GM10266 (cell line): ENCODE measurements around the gene SERTAD3.

ENCODE experiments used
- DNase-seq: peaks from one replicate; pipeline ENCODE4 v3.0.0; 2012; ENCODE audit errors: extremely low spot score
- CTCF ChIP-seq: IDR thresholded peaks from 2 replicates; pipeline ENCODE4 v1.5.1; 2012; ENCODE audit warnings: mild to moderate bottlenecking, low read depth; ENCODE audit not compliant: control insufficient read depth, insufficient read depth; ENCODE audit errors: missing control alignments

Gene SERTAD3

GRCh38 chr19:40417643-40417981 lies 26.5 kb downstream of the SERTAD3 start:
- DNase-seq, result no peak
- TF ChIP-seq CTCF, result no peak

GRCh38 chr19:40416918-40417642 lies 27.1 kb downstream of the SERTAD3 start:
- peak; percentile 53 for DNase-seq
- TF ChIP-seq CTCF, result no peak

GRCh38 chr19:40415768-40416167 lies 28.4 kb downstream of the SERTAD3 start:
- TF ChIP-seq CTCF, result no peak
- no peak for DNase-seq

- TF ChIP-seq CTCF, result no peak
- DNase-seq, result no peak
Observed at GRCh38 chr19:40414542-40415535, 29.3 kb downstream of the SERTAD3 start.

- TF ChIP-seq CTCF, result no peak
Observed at GRCh38 chr19:40413291-40413845, 30.8 kb downstream of the SERTAD3 start, which contains the start of gene PRX. TSS of gene PRX (minus strand) at chr19:40413378. CDS start at chr19:40407932, 5,446 bp downstream.

GRCh38 chr19:40412866-40413265 lies 31.3 kb downstream of the SERTAD3 start:
- TF ChIP-seq CTCF, result no peak

More at GRCh38 chr19:40413291-40413845, 30.8 kb downstream of the SERTAD3 start, which contains the start of gene PRX:
- no peak for DNase-seq

More at GRCh38 chr19:40412866-40413265, 31.3 kb downstream of the SERTAD3 start:
- DNase-seq, result no peak
